ENCODE measurements around the gene ADCY5.

- TF ChIP-seq, protein P1, sequence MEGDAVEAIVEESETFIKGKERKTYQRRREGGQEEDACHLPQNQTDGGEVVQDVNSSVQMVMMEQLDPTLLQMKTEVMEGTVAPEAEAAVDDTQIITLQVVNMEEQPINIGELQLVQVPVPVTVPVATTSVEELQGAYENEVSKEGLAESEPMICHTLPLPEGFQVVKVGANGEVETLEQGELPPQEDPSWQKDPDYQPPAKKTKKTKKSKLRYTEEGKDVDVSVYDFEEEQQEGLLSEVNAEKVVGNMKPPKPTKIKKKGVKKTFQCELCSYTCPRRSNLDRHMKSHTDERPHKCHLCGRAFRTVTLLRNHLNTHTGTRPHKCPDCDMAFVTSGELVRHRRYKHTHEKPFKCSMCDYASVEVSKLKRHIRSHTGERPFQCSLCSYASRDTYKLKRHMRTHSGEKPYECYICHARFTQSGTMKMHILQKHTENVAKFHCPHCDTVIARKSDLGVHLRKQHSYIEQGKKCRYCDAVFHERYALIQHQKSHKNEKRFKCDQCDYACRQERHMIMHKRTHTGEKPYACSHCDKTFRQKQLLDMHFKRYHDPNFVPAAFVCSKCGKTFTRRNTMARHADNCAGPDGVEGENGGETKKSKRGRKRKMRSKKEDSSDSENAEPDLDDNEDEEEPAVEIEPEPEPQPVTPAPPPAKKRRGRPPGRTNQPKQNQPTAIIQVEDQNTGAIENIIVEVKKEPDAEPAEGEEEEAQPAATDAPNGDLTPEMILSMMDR (IDR thresholded peaks at IDR 0.05), result no peak
- TF ChIP-seq POLR2A (IDR thresholded peaks at IDR 0.05) (no peak), POLR2AphosphoS5 (IDR thresholded peaks at IDR 0.05) (no peak)
Measured at GRCh38 chr3:123374016-123374415, 74.9 kb downstream of the ADCY5 start.

All from prostate gland (tissue), 2 donors.